Right lobe of liver (tissue), 6 donors: ENCODE measurements around the gene TPBGL. TPM values are rescaled to one million over a fixed set of nuclear protein-coding genes. Genes with fewer than 3 reads are reported as not detected.
A peak's percentile ranks its signal among the peaks of the same experiment; 100 is the strongest.

Source experiments
- ATAC-seq, 4 donors: fragments of 200-7000 bp; cut with Tn5 transposase; one replicate each; pipeline ENCODE4 v1.9.1; 2020; ENCODE audit warnings: mild to moderate bottlenecking in 4 of 4, moderate library complexity in 4 of 4
- DNase-seq, 3 donors: peaks; one replicate each; pipeline ENCODE4 v3.0.0-alpha.2; 2020
- H3K27ac ChIP-seq, 3 donors: fragments of 200-600 bp; one replicate each; pipeline ENCODE4 v1.8.0; 2022
- H3K27me3 ChIP-seq, 2 donors: fragments of 200-600 bp; one replicate each; pipeline ENCODE4 v1.8.0; 2022
- H3K36me3 ChIP-seq, 4 donors: fragments of 200-600 bp; sonication (generic) in 1 of 4; one replicate each; pipeline versions ENCODE4 v1.5.1 to v1.8.0; 2017 to 2022; ENCODE audit warnings: control low read depth in 1 of 4
- H3K4me1 ChIP-seq, 4 donors: fragments of 200-600 bp; sonication (generic) in 1 of 4; one replicate each; pipeline versions ENCODE4 v1.5.1 to v1.8.0; 2017 to 2022; ENCODE audit warnings: control low read depth in 1 of 4
- H3K4me3 ChIP-seq, 3 donors: fragments of 200-600 bp; one replicate each; pipeline ENCODE4 v1.8.0; 2022
- H3K9me3 ChIP-seq, 4 donors: fragments of 200-600 bp; sonication (generic) in 1 of 4; one replicate each; pipeline versions ENCODE4 v1.5.1 to v1.8.0; 2017 to 2022; ENCODE audit warnings: control low read depth in 1 of 4
- CTCF ChIP-seq, 4 donors: fragments of 200-600 bp in 3 of 4; fragments of 450-650 bp in 1 of 4; IDR thresholded peaks; one replicate each; pipeline versions ENCODE4 v1.5.1 to v1.8.0; 2016 to 2022; ENCODE audit warnings: antibody characterized with exemption in 4 of 4, mild to moderate bottlenecking in 2 of 4
- POLR2A ChIP-seq: fragments of 450-650 bp; IDR thresholded peaks from one replicate; pipeline ENCODE4 v1.6.1; 2017; ENCODE audit warnings: antibody characterized with exemption, mild to moderate bottlenecking
- WGBS: methylation state at CpG from one replicate; pipeline ENCODE4 v1.1.6; 2018; ENCODE audit warnings: low coverage, low lambda C conversion rate; ENCODE audit not compliant: insufficient coverage; ENCODE audit errors: missing lambda C conversion rate; 5-methylcytosine and 5-hydroxymethylcytosine counted together
- intact Hi-C, 2 donors: fragments of 100-400 bp; cut with DNase I; formaldehyde crosslinking; loops; one replicate each; pipeline versions ENCODE4 v1.11.2 to v1.14.1; 2022
- total RNA-seq, 6 experiments: library from RNA; depleted of rRNA in 2 of 6; stranded (reverse); fragments of >200 nt in 2 of 6; fragmentation: NEBNext Ultra II Directional in 3 of 6; extraction: Animal tissue kit (Norgen Biotek cat#: 25700) in 3 of 6; gene quantifications; one replicate each; pipeline versions ENCODE4 v1.1.0 to v1.2.4, GENCODE V29; 2016 to 2023
- donor health status: DM: no; HTN: yes; CAD: no.
- donor health status: DM: no; HTN: no; CAD: no.
- donor health status: DM: no; HTN: no; CAD: no.
- donor health status: DM: no; HTN: yes; CAD: no.
- donor health status: DM: no; HTN: yes; CAD: no.

Gene TPBGL
- total RNA-seq, 6 experiments from 2014 or later: not detected

GRCh38 chr11:75223954-75224643 lies 16.5 kb upstream of the TPBGL start:
- Histone ChIP-seq H3K4me3 (no peak overlapping the region), H3K27ac (no peak overlapping the region), H3K27me3 (no peaks in the 10 kb centered on the region), H3K36me3 (no peaks in the 10 kb centered on the region), H3K9me3 (no peaks in the 10 kb centered on the region), H3K4me1 (no peaks in the 10 kb centered on the region)
- 25% methylated on average over 2 of the region's 5 CpGs for WGBS
- intact Hi-C loops: no loop called here
- ATAC-seq: peak; percentile 31 to 62 (median 42)
- TF ChIP-seq POLR2A (no peak), CTCF (IDR thresholded peaks at IDR 0.05) (peak in 1 of 4 donors; percentile 13)
- no peak for DNase-seq

GRCh38 chr11:75225794-75226193 lies 14.8 kb upstream of the TPBGL start:
- Histone ChIP-seq H3K4me1 (no peaks in the 10 kb centered on the region), H3K36me3 (no peaks in the 10 kb centered on the region), H3K27ac (no peak overlapping the region), H3K27me3 (no peaks in the 10 kb centered on the region), H3K4me3 (no peak overlapping the region), H3K9me3 (no peaks in the 10 kb centered on the region)
- ATAC-seq (no peak), DNase-seq (no peak)
- 63% methylated on average over 4 of the region's 4 CpGs for WGBS
- TF ChIP-seq CTCF (IDR thresholded peaks at IDR 0.05) (no peak), POLR2A (no peak)
- intact Hi-C loops: no loop called here

GRCh38 chr11:75229466-75229865 lies 11.1 kb upstream of the TPBGL start:
- no peak for DNase-seq
- 80% methylated on average over 1 of the region's 2 CpGs for WGBS
- no peak for ATAC-seq

GRCh38 chr11:75230621-75231020 lies 10.0 kb upstream of the TPBGL start:
- H3K27me3 ChIP-seq: no peaks in the 10 kb centered on the region
- H3K9me3 ChIP-seq: no peaks in the 10 kb centered on the region
- H3K4me3 ChIP-seq: no peak overlapping the region
- no peak overlapping the region for H3K27ac ChIP-seq
- 42% methylated on average over 2 of the region's 2 CpGs for WGBS
- H3K36me3 ChIP-seq: no peaks in the 10 kb centered on the region
- TF ChIP-seq POLR2A (no peak), CTCF (IDR thresholded peaks at IDR 0.05) (no peak)
- DNase-seq (no peak), ATAC-seq (no peak)
- H3K4me1 ChIP-seq: no peaks in the 10 kb centered on the region
- intact Hi-C loops: no loop called here

More at GRCh38 chr11:75229466-75229865, 11.1 kb upstream of the TPBGL start:
- no peak overlapping the region for H3K4me3 ChIP-seq
- no peak overlapping the region for H3K27ac ChIP-seq
- no peaks in the 10 kb centered on the region for H3K27me3 ChIP-seq
- no peak for TF ChIP-seq POLR2A
- no peak for TF ChIP-seq CTCF (IDR thresholded peaks at IDR 0.05)
- H3K9me3 ChIP-seq: no peaks in the 10 kb centered on the region
- intact Hi-C loops: no loop called here
- no peaks in the 10 kb centered on the region for H3K4me1 ChIP-seq
- no peaks in the 10 kb centered on the region for H3K36me3 ChIP-seq
